ENCODE measurements around the gene LRP1-AS.

Gene LRP1-AS

DNA sequence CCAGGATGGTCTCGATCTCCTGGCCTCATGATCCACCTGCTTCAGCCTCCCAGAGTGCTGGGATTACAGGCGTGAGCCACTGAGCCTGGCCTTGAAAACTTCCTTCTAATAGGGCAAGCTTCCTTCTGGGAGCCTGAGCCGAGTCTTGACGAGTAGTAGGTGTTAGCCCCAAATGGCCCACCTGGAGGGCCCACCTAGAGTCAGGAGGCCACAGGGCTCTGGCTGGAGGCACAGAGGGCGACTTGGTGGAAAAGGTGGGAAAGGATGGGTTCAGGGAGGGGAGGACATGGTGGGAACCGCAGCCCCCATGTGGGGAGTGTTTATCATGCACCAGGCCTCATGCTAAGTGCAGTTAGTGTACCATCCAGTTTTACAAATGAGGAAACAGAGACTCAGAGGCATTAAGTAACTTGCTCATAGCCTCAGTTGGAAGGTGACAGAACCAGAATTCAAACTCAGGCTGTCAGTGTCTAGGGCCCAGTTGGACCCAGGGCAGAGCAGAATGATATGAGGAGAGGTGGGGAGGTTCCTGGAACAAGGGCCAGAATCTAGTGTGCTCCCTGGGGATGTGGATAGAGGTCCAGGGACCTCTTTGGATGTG lies 3.1 kb upstream of the LRP1-AS start:
- in situ Hi-C loops (cut with HindIII; ENCODE audit: low pct_ligation_motif_present, low pct_unique_long_range_greater_than_20kb, low sequenced_read_pairs), result no loop called here
- DNase-seq, result no peak

DNA sequence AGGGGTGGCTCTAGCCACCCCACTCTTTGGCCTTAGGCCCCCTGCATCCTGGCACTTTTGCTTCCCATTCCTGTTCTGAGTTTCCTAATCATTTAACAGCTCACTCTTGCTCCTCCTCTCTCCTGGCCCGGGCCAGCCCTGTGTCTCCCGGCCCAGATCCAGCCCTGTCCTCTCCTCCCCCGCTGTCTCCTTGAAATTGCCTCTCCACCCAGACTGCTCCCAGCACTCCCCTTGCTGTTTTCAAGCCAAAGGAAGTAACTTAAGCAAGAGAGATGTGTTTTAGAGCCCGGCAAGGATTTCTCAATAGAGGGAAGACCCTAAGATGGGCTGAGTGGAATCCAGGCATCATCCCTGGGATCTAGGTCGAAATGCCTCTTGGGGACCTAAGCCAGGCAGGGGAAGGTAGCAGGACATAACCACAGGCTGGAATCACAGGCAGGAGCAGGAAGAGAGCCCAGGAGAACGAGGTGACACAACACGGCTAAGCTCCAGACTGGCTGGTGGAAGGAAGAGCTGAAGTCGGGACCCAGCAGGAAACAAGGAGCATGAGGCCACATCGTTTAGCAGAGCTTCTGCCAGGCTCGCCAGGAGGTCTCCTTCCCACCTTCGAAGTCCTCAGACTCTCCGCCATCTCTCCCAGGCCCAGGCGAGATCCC lies 2.0 kb upstream of the LRP1-AS start:
- no peak for DNase-seq
- in situ Hi-C loops (cut with HindIII; ENCODE audit: low pct_ligation_motif_present, low pct_unique_long_range_greater_than_20kb, low sequenced_read_pairs), result no loop called here

DNA sequence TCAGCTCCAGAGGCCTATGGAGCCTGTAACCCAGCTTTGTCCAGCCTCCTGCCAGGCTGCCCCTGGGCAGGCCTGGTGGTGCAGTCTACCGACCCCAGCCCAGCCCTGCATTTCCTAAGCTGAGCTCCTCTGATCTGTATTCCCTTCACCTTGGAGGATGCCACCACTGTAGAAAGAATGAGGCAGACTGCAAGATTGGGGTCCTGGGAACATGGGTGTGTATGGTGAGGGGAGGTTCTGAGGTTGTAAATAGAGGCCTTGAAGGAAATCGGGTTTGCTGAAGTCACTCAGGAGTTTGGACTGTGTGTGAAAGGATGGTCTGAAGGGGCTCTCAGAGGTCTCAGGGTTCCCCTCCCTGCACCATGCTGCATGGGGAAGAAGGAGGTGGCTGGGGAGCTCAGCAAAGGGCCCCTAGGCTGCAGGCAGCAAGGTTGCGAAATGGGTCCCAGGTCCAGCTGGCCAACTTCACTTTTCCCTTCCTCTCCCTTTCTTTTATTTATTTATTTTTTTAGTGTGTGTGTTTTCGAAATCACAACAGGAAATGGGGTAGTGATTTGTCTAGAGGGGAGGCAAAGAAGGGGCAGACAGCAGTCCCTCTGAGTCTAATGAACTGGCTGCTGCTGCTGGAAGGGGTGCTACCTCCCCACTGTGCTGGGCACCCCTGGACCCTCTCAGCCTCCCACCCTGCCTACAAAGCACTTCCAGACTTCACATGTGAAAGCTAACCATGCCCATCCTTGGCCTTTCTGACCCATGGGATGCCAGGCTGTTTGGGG lies 1.2 kb upstream of the LRP1-AS start:
- in situ Hi-C loops (cut with HindIII; ENCODE audit: low pct_ligation_motif_present, low pct_unique_long_range_greater_than_20kb, low sequenced_read_pairs), result no loop called here
- no peak for DNase-seq

DNA sequence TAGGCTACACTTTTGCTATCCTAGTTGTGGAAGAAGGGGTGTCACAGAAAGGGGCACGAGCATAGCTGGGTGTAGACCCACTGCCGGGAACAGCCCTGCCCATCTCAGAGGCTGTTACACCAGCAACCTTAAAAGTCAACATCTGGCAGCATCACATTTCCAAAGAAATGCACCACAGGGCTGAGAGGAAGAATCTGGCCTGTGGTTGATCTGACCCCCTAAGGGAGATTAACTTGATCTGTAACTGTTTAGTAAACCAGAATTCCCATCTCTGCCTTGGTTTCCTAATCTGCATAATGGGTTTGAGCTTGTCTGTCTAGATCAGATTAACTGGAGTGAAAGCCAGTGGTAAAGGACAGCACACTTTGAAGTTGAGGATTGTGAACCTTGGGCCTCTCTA lies 1.3 kb downstream of the LRP1-AS start:
- in situ Hi-C loops (cut with HindIII; ENCODE audit: low pct_ligation_motif_present, low pct_unique_long_range_greater_than_20kb, low sequenced_read_pairs), result no loop called here
- DNase-seq, result no peak

DNA sequence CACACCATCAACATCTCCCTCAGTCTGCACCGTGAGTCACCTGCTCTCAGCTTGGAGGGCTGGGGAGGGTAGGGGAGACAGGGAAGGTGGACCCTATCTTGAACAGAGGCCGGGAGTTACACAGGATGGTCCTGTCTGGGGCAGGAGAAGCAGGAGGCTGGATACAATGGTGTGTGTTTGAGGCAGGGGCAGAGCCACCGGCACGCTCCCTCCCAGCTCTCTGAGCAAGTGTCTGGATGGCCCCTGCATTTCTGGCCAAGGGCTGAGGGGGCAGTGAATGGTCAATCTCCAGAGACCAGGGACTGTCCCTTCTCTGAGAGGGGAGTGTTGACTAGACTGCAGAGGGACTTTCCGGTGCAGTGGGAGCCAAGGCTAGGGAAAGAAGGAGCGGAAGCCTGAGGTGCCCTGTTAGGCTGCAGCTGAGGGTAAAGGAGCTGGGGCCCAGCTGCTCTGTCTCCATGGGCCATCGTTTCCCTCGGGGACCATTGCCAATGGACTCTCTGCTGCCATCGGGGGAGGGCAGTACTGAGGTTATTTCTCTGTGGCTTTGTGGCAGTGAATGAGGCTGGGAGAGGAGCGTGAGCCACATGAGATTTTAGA lies 1.9 kb downstream of the LRP1-AS start:
- no peak for DNase-seq

DNA sequence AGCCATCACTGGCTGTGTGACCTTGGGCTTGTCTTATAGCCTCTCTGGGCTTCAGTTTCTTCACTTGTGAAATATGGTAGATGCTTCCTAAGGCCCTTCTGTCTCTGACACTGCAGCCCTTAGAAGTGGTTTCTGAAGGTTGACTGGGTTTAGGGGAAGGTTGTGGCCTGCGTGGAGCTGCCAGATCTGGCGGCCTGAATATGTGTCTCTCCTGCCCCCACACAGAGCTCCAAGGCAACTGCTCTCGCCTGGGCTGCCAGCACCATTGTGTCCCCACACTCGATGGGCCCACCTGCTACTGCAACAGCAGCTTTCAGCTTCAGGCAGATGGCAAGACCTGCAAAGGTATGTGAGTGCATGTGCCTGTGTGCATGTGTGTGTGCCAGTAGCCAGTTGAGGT lies 4.0 kb downstream of the LRP1-AS start:
- no peak for DNase-seq
- in situ Hi-C loops (cut with HindIII; ENCODE audit: low pct_ligation_motif_present, low pct_unique_long_range_greater_than_20kb, low sequenced_read_pairs), result no loop called here

More for the DNA sequence above, 1.9 kb downstream of the LRP1-AS start:
- in situ Hi-C loops (cut with HindIII; ENCODE audit: low pct_ligation_motif_present, low pct_unique_long_range_greater_than_20kb, low sequenced_read_pairs), result no loop called here

DNA sequence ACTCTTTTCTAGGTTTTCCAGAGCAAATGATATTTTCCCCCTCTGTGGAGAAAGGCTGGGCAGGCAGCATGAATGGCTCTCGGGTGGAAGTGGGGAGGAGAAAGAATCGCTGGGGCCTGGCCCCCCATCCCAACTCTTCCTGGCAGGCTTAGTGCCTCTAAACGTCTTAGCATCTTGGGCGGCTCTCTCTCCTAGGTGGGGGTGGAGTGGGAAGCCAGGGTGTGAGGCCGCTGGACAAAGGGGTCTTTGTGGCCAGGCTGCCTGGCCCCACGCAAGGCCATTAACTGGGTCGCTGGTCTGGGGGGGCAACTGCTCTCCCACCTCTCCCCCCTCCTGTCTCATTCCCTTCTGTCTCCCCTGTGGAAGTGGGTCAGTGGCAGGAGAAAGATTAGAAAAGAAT lies 4.7 kb downstream of the LRP1-AS start:
- DNase-seq, result no peak
- in situ Hi-C loops (cut with HindIII; ENCODE audit: low pct_ligation_motif_present, low pct_unique_long_range_greater_than_20kb, low sequenced_read_pairs), result no loop called here

DNA sequence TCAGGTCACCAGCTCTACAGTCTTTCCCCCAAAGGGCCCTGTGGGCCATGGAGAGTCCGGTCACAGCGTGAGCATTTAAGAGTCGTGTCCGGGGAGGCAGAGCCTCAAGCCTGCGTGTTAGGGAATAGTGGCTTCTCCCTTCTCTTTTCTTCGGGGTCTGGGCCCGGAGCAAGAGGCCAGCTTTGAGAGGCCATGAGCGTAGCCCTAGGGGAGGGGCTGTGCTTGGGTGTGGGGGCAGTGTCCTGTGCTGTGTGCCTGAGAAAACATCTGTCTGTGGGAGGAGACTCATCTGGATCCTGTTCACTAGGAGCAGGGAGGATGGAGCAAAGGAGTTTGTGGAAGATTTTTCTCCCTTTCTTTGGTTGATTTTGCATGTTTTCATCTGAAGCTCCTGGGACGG lies 5.3 kb downstream of the LRP1-AS start:
- in situ Hi-C loops (cut with HindIII; ENCODE audit: low pct_ligation_motif_present, low pct_unique_long_range_greater_than_20kb, low sequenced_read_pairs), result no loop called here
- DNase-seq, result no peak

DNA sequence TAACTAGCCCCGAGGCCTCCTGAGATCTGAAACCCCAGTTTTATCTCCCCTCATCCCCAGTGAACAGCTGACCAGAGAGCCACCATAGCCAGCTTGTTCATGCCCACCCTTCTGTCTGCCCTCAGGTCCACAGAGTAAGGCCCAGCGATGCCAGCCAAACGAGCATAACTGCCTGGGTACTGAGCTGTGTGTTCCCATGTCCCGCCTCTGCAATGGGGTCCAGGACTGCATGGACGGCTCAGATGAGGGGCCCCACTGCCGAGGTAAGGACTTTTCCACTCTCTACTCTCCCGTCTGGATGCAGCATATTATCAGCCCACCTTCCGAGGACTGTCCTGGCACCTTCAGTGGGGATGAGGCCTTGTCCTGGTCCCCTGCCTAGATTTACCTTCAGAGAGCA lies 6.2 kb downstream of the LRP1-AS start:
- DNase-seq, result no peak
- in situ Hi-C loops (cut with HindIII; ENCODE audit: low pct_ligation_motif_present, low pct_unique_long_range_greater_than_20kb, low sequenced_read_pairs), result no loop called here

DNA sequence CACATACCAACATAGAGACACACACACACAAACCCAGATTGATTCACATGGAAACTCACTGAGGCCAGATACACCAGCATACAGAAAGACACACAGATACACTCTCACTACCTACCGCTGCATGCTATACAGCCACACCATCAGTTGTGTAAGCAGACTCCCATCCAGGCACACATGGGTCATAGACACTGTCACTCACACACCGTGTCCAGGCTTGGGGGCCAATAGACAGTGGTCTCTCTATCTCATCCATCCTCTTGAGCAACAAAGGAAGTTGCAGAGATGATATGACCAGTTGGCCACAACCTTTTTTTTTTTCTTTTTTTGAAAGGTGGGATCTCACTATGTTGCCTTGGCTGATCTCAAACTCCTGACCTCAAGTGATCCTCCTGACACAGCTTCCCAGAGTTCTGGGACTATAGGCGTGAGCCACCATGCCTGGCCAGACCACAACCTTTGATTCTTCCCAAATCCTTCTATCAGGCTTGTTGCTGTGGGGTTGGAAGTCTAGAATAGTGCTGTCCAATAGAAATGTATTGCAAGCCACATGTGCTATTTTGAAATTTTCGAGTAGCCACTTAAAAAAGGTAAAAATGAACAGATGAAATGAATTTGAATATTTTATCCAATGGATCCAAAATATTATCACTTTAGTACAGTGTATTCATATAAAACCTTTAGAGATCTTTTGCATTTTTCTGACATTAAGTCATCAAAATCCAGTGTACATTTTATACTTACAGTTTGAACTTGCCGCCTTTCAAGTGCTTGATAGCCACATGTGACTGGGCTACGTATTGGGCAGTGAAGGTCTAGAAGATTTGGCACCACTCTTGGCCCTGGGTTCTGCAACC lies 7.4 kb downstream of the LRP1-AS start:
- in situ Hi-C loops (cut with HindIII; ENCODE audit: low pct_ligation_motif_present, low pct_unique_long_range_greater_than_20kb, low sequenced_read_pairs), result no loop called here
- no peak for DNase-seq

DNA sequence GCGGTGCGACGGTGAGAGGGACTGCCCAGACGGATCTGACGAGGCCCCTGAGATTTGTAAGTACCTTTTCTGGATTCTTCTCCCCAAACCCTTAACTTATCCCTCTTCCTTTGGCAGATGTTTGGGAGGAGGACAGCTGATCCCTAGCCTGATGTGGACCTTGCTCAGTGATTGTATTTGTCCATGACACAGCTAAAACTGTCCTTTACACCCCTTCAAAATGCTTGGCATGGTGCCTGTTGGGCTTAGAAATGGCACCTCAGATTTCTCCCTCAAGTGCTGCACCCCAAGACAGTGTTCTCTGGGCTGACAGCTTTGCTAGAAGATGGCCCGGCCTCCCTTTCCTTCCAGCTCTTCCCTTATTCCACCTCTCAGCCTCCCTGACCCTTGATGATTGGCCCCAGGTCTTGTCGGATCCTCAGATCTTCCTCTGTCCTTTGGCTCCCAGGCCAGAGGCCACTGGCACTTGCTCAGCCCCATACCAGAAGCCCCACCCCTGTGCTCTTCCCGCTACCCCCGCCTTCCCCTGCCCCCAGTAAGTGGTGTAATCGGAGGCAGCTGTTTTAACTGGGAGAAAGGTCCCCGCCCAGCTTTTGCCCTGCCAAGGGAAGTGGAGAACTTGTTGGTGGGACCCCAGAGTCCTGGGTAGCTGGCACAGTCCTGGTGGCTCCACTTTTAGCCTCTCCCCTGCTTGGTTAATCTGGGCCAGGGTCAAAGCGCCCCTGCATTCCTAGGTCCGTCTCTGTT lies 8.7 kb downstream of the LRP1-AS start:
- no peak for DNase-seq
- in situ Hi-C loops (cut with HindIII; ENCODE audit: low pct_ligation_motif_present, low pct_unique_long_range_greater_than_20kb, low sequenced_read_pairs), result no loop called here

DNA sequence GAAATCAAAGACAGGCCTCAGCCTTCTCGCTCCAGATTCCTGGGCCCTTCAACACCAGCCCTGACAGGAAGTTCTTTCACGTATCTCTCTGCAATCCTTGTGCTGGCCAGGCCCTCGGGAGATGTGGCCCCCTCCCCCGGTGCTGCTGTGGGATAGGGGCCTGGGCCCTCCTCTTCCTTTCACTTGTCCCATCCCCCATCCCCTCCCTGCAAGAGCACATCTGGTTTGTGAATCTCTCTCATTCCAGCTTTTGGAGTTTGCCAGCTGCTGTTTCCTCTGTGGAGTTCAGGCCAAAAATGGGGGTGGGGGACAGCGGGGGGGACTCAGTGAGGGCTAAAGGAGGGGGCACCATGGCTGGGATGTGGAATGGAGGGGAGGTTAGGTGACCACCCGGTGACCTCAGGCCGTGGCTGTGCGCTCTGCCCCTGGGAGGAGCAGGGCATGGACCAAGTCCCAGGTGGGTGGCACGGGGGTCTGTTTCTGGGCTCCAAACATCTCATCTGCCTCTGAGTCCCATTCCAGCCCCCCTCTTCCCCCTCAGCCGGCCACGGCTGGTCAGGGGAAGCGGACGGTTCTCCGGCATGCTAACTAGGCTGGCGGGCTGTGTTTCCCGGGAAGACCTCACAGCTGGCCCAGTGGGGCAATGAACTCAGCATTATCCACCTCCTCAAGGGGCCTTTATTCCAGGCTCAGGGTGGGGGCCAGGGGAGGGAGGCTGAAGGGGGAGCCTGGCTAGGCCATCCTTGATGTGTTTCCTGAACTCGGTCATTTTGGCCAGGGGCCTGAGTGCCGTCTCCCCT lies 11.7 kb downstream of the LRP1-AS start:
- in situ Hi-C loops (cut with HindIII; ENCODE audit: low pct_ligation_motif_present, low pct_unique_long_range_greater_than_20kb, low sequenced_read_pairs), result no loop called here
- DNase-seq, result no peak

DNA sequence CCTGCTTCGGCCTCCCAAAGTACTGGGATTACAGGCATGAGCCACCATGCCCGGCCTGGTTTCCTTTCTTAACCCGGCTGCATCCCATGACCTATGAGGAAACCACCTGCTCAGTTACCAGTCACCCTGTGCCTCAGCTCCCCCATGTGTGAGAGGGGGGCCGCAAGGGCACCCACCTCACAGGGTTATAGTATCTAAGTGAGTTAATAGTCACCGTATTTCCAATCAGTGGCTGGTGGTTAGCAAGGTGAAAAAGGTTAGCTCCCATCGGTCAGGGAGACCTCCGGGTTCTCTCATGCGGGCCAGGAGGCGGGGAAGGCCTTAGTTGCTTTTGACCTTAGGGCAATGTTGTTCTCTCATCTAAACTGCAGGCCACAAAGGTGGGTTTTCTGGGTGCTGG lies 12.5 kb downstream of the LRP1-AS start:
- DNase-seq, result no peak
- in situ Hi-C loops (cut with HindIII; ENCODE audit: low pct_ligation_motif_present, low pct_unique_long_range_greater_than_20kb, low sequenced_read_pairs), result no loop called here

DNA sequence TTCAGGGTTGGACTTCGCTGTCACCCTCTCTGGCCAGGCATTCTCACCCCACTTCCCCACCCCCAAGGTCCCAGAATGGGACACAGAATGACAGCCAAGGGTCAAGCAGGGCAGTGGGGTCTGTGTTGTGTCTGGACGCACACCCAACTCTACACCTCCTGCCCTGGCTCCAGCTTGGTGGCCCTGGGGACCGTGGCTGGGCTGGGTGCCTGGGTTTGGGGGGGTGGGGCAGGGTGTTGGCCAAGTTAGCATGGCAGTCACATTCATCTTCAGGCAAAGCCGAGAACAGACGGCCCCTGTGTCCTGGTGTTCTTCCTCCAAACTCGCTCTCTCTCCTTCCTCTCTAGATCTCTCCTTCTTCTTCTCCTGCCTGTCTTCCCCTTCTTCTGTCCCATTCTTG lies 13.5 kb downstream of the LRP1-AS start:
- DNase-seq, result no peak
- in situ Hi-C loops (cut with HindIII; ENCODE audit: low pct_ligation_motif_present, low pct_unique_long_range_greater_than_20kb, low sequenced_read_pairs), result no loop called here

DNA sequence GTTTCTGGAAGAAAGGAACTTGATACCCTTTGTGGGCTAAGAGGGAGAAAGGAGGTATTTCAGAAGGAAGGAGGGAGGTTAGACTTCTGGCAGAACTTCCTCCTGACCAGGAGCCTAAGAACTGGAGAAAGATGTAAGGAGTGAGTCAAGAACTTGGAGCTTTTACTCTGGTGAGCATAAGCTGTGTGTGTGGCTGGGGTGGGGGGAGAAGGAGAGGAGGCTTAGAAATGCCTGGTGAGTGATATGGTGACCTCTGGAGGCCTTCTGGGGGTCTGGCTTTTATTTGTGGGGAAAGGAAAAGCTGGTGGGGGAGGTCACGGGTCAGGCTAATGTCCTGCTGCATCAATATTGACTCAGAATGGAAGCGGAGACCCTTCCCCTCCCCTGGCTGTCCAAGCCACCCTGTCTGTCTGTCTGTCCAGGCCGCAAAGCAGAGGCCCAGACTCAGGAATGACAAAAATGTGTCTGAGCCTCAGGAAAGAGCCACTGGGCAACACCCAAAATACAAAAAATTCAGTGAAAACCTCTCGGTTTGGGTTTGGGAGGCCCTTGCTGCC lies 14.3 kb downstream of the LRP1-AS start:
- in situ Hi-C loops (cut with HindIII; ENCODE audit: low pct_ligation_motif_present, low pct_unique_long_range_greater_than_20kb, low sequenced_read_pairs), result no loop called here
- DNase-seq, result no peak

DNA sequence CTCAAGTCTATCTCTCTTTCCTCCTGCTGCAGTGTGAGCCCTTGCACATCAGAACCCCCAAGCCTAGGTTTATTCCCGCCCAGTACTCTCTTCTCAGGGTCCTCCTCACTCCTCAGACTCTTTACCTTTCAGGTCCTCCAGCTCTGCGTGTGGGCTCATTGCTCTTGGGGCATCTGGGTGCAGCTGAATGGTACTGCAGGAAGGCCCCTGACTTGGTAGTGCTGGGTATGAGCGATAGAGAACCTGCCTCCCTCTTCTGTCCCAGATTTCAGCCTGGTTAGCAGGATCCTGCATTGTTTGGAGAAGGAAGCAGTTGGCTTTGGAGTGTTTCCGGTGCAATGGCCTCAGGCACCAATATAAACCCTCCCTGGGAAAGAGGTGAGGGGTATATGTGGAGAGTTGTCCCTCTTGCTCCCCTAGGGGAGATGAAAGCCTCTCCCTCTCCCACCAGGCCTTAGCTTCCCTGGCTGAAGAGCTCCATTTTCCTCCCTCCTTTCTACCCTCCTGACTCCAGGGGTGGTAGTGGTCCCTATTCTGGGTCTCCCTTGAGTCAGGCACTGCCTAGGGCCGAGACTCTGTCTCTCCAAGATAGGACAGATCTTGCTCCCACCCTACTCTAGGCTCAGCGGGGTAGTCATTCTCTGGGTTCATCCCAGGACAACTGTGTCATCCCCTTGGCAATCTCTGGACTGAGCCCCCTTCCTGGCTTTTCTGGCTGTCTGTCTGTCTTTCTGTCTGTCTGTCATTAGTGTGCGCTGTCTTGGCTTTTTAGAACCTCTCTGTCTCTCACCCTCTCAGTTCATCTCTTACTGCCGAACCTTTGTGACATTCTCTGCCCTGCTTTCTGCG lies 15.3 kb downstream of the LRP1-AS start:
- DNase-seq, result no peak
- in situ Hi-C loops (cut with HindIII; ENCODE audit: low pct_ligation_motif_present, low pct_unique_long_range_greater_than_20kb, low sequenced_read_pairs), result no loop called here

Data from ACHN (cell line).